Kidney capillary endothelial cell (primary cell): ENCODE measurements around the gene KIF17.
A peak's percentile ranks its signal among the peaks of the same experiment; 100 is the strongest.
"Not testable (repeated sequence)": the region's sequence is repeated elsewhere in the genome, so short reads cannot be mapped to it uniquely, and the experiment has no call there.

Source experiments
- DNase-seq: peaks from one replicate; pipeline ENCODE4 v3.0.0-alpha.2; 2018; ENCODE audit warnings: low spot score

The KIF17 gene

DNA sequence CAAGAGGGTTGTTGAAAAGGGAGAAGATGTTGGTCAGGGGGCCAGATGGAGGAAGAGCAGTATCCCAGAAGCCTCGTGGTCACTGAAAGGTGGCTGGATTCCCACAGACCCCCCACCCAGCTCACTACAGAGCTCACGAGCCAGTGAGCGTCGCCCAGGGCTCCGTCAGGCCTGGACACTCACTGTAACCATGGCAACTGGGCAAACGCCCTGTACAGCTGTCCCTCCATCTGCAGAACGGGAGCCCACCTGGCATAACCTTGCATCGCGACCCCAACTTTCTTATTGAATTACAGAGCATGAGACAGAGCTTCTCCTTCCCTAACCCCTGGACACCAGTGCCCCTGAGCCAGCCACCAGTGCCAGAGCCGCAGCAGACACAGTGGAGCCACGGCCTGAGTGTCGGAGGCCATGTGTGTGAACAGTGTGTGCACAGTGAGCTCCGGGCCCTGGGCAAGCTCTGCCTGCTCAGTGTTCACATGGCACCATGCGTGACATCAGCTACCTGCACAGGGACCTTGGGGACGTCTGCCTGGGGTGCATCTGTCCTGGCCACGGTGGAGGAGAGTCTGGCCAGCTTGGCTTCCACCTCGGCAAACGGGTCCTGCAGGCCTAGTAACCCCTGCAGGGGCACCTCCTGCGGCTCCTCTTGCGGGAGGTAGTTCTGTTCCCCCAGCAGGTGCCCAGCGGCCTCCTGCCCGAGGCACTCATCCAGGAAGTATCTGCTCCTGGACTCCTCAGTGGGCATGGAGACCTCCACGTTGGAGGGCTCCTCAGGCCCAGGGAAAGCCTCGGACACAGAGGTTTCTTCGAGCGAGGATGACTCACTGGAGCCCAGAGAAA, 30.7 kb downstream of the KIF17 start:
- DNase-seq, result no peak

DNA sequence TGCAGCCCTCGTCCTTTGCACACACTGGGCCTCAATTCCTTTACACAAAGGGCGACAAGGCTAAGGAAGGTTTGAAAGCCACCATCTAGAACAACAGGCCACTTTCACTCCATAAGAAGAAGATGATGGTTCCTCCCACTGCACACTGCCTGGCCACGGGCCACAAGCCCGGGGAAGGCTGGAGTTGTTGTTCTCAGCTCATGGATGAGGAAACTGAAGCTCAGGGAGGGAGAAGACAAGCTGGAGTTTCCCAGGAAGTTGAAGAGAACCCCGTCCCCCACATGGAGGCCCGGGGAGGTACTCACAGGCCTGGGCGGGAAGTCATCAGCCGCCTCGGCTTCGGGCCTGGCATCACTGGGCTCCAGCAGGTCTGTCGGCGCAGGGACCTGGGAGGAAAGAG, 32.1 kb downstream of the KIF17 start:
- DNase-seq, result no peak

DNA sequence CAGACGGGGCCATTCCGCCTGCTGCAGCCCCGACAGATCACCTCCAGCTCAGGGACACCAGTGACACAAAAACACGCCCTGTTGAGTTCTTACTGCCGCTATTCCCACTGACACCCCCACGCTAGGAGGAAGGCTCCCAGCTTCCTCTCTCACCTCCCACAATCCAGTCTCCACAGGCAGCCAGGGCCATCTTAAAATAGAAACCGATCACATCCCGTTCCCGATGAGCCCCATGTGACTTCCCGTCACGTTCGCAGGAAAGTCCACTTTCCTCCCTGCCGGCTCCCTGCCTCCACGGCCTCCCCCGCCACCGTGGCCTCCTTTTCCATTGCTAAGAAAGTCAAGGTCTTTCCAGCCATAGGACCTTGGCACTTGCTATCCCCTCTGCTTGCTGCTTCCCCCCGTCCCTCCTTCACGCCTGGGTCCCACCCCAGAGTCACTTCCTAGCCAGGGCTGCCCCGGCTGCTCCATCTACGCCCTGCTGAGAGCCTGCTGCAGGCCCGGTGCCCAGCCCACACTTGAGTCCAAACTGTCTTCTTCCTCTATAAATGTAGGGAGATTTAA, 32.6 kb downstream of the KIF17 start:
- DNase-seq, result peak; percentile 60

DNA sequence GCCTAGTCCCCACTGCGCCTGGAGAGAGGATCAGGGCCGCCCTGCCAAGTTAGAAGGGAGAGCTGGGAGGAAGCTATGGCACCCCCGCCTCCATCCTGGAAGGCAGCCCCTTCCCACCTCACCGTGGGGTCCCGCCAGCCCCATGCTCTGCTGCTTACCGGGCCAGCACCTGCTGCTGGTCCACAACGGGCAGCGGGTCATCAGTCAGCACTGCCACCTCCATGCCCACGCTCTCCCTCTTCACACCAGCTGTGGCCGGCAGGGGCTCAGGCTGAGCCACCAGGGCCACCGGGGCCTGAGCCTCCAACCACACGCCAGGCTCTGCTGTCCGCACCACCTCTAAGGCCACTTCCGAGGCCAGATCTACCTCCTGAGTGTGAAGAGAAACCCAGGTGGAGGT, 33.2 kb downstream of the KIF17 start:
- DNase-seq, result peak; percentile 10

DNA sequence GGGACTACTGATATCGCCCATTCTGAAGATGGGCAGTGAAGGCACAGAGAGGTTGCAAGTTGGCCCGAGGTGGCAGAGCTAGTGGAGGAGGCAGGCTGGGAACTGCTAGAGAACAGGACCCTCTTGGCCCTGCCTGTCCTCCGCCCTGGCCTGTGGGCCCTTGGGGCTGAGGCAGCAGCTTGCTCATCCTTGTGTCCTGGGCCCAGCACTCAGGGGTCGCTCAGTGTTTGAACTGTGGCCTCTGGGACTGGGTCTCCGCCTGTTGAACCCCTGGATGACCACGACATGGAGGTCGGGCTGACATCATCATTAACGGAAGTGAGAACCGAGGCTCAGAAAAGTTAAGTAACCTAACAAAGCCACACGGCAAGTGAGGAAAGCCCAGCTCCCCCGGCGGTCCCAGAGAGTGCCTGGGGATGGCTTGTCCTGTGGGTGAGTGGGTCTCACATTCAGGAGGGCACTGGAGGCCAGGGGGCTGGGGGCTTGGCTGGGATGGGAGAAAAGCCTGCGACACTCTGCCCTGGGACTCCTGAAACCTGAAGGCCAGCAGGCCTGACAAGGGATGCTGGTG, 33.7 kb downstream of the KIF17 start:
- DNase-seq, result no peak

DNA sequence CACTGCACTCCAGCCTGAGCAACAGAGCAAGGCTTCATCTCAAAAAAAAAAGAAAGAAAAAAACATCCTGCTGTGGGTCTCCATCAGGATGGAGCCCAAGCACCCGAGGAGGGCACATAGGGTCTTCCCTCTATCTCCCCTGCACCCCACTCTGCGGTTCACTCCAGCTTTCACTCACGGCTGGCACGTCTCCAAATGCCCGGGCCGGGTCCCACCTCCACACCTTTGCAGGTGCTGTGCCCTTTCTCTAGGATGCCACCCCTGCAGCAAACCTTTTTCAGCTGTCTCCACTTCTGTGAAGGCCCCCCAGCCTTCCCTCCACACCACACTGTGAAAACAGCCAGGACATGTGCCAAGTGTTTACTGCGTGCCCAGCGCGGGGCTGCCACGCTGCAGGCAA, 34.2 kb downstream of the KIF17 start:
- DNase-seq, result no peak

DNA sequence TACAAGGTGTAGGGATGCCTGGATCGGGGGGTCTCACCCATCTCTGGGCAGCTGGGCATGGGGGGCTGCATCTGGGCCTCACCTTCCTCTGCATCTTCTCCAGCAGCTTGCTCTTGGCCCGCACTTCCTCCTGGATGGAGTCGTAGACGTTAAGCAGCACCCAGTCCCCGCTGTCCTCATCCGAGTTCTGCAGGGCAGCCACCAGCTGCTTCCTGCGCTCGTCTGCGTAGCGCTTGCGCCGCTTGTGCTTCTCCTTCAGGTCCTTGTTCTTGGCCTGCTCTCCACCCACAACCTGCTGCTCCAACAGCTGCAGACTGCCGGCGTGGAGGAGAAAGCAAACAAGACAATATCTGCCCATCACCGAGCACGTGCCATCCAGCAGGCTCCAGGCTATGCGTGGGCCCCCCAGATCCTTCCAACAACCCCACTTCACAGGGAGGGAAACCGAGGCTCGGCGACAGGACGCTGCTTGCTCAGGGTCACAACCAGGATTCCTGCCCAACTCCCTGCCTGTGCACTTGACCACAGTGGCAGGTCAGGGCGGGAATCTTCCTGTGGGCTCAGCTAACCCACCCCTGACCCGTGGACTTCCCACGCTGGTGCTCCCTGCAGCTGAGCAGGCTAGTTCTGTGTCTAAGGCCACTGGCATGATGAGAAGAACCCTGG, 35.1 kb downstream of the KIF17 start:
- no peak for DNase-seq

DNA sequence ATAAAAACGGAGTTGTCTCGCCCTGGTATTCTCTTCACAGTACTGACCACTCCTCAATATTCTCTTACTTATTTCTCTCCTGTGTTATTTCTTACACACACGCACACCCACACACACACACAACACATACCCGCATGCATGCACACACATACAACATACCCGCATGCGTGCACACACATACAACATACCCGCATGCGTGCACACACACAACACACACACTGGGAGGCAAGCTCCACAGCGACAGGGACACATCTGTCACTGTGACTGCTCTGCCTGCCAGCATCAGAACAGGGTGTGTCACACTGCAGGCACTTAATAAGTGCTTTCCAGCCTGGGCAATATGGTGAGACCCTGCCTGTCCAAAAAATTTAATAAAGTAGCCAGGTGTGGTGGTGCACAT, 35.8 kb downstream of the KIF17 start:
- DNase-seq, result no peak

DNA sequence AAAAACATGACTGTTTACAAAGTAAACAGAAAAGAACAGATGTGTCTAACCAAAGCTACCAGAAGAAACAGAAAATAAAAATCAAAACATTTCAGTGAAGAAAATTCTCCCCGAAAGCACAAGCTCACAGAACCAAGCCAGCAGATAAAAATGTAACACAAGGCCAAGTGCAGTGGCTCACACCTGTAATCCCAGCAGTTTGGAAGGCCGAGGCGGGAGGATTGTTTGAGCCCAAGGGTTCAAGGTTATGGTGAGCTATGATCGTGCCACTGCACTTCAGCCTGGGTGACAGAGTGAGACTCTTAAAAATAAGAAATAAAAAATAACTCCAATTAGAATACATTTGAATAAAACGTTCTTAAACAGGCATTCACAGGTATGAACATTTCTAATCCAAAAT, 37.5 kb downstream of the KIF17 start:
- DNase-seq, result no peak

DNA sequence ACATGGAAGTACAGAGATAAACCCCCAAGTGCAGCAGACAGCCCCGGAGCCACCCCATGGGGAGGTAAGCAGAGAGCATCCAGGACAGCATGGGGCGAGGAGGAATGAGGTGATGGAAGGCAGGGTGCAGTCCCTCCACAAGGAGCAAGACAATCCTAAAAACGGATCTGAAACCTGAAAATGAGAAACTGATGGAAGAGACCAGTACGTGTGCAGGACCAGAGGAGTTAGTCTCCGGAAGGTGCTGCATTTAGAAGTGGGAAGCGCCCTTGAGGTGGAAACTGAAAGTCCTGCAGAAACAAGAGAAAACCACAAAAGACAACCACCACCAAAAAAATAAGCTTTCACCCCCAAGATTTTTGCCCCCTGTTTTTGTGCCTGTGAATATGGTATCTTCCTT, 39.2 kb downstream of the KIF17 start:
- no peak for DNase-seq

DNA sequence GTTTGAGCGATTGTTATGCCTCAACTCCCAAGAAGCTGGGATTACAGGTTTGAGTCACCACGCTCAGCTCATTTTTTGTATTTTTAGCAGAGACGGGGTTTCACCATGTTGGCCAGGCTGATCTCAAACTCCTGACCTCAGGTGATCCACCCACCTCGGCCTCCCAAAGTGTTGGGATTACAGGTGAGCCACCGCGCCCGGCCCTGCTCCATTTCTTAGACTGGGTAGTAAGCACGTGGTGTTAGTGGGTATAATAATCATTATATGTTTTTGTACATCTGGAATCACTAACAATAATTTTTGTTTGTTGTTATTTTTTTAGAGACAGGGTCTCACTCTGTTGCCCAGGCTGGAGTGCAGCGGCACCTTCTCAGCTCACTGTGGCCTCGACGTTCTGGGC, 44.2 kb downstream of the KIF17 start:
- not testable (repeated sequence) for DNase-seq

DNA sequence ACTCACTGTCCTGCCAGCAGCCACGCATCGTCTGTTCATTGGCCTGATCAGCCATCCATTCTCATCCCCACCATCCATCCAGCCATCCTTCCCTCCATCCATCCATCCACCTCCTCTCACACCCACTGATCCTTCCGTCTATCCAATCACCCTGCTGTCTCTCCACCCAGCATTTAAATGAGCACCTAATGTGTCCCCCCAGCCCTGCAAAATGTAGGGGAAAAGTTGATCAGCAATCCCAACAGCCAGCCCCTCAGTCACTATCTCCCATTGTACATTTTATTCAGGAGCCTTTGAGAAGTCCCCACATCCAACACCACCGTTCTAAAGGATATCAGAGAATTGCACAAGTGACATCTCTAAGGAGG, 45.6 kb downstream of the KIF17 start:
- DNase-seq, result no peak

DNA sequence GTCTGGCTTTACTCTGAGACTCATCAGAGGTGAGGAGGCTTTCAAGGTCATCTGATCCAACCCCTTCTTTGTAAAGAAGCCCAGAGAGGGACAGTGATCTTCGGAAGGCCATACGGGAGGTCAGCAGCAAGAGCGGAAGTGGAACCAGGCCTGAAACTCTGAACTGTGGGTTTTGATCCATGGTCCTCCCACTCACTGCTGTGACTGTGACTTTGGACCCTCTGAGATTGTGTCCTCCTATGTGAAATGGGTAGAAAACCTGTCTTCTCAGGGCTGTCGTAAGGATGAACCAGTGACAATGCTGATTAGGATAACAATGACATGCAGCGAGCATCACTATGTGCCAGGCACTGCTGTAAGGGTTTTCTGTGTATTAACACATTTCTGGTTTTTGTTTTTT, 46.9 kb downstream of the KIF17 start:
- no peak for DNase-seq

DNA sequence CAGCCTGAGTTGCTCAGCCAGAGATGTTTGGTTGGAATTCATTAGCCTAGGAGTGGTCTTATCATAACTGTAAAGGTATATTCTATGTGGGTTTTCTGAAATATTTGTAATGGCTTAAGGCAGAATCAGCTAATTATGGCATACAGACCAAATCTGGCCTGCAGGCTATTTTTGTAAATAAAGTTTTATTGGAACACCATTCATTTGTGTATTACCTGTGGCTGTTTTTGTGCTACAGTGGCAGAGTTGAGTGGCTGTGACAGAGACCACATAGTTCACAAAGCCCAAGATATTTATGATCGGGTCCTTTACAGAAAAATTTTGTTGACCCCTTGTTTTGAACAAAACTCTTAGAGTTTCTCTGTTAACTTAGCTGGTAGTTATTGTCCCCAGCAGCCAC, 49.2 kb downstream of the KIF17 start:
- DNase-seq, result no peak

DNA sequence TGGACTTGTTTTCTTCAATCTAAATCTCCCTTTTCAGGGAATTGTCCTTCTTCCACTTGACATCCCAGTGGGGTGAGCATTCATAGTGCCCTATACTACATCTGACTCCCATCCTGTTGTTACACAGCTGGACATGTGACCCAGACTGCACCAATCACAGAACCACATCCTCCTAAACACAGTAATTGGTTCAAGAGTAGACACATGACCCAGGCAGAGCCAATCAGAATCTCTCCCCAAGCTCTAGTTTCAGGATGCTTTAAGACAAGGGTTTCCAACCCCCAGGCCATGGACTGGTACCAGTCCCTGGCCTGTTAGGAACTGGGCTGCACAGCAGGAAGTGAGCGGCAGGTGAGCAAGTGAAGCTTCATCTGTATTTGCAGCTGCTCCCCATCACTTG, 51.0 kb downstream of the KIF17 start:
- peak; percentile 21 for DNase-seq

DNA sequence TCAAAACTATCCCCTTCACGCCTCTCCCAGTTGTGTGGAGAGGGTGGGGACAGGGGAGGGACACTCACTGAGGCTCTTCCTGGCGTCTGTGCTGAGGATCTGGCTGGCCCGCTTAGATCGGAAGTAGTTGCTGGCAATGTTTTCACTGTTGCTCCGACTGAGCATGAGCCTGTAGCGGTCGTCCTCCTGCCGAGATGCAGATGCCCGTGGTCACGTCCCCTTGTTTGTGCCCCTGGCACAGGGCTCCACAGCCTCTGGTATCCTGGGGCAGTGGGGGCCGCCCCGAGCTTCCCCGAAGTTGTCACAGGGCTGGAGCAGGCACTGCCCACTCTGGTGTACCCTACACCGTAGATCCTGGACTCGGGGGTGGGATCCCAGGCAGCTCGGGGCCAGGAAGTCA, 51.7 kb downstream of the KIF17 start:
- no peak for DNase-seq

DNA sequence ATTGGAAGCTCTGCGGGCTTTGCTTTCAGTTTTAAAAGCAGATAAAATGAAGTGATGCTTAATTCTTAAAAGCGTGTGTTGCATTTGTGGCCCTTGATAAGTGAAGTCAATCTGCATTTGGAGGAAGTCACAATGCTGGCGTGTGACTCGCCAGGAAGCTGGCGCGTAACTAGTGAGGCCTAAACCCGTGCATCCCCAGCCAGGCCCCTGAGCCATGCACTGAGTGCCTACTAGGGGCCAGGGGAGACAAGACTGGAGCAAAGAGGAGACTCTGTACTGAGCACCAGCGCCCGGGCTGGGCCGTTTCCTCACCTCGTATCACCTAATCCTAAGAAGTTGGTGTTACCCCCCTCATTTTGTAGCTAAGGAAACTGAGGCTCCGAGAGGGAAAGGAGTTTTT, 52.1 kb downstream of the KIF17 start:
- peak; percentile 16 for DNase-seq

DNA sequence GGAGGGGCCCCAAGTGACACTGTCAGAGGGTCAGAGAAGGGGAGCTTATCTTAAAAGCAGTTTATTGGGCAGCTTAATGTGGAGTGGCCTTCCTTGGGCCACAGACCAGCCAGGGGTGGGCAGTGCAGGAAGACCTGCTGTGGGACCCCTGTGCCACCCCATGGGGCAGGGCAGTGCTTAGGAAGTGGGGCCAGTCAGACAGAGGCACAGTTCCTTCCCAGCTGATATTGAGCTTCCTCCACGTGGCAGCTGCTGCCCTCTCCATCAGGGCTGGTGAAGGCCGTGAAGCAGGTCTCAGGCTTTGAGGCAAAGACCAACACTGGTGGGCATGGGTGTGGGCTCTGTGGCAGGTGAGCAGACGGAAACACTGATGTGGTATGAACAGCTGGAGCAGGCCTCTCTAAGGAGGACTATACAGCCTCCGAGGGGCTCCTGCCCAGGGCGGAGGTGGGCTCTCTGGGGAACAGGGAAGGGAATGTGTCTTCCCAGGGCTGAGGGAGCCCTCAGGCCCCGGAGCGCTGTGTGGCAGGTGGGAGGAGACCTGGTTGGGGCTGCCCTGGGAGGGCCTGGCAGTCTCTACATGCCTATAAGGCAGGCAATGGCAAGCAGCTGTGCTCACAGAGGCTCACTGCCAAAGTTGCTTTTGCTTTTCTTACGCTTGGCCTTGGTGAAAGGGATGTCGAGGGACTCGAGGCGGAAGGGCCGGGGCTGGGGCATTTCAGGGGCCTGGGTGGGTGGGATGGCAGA, 53.7 kb downstream of the KIF17 start:
- no peak for DNase-seq

DNA sequence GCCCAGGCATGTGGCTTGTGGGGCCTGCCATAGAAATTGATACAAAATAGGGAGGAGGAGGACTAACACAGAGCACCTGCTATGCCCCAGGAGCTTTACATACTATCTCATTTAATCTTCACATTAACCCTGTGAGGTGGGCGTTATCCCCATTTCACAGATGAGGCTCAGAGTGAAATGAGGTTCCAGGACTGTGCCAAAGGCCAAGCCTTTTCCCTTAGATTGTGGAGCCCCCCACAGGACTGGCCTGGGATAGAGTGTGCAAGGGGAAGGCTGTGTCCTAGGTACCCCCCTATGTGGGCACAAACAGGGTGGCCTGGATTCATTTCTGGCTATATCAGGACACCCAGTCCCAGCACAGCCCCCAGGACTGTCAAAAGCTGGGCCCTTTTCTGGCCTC, 54.4 kb downstream of the KIF17 start:
- no peak for DNase-seq

DNA sequence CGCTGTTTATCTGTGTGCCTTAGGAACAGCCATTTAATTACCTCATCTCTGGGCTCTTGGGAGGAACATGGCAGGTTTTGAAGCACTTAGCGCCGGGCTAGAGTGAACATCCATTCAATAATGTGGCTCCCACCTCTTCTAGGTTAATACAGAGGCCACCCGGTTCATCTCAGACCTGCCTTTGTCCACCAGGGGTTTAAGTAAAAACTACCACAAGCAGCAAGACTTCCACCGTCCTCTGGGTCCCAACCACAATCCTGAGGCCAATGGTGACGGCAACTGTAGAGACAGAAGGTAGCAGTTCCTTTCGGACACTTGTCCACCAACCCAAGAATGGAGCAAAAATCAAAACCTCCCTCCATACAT, 55.7 kb downstream of the KIF17 start:
- DNase-seq, result no peak

DNA sequence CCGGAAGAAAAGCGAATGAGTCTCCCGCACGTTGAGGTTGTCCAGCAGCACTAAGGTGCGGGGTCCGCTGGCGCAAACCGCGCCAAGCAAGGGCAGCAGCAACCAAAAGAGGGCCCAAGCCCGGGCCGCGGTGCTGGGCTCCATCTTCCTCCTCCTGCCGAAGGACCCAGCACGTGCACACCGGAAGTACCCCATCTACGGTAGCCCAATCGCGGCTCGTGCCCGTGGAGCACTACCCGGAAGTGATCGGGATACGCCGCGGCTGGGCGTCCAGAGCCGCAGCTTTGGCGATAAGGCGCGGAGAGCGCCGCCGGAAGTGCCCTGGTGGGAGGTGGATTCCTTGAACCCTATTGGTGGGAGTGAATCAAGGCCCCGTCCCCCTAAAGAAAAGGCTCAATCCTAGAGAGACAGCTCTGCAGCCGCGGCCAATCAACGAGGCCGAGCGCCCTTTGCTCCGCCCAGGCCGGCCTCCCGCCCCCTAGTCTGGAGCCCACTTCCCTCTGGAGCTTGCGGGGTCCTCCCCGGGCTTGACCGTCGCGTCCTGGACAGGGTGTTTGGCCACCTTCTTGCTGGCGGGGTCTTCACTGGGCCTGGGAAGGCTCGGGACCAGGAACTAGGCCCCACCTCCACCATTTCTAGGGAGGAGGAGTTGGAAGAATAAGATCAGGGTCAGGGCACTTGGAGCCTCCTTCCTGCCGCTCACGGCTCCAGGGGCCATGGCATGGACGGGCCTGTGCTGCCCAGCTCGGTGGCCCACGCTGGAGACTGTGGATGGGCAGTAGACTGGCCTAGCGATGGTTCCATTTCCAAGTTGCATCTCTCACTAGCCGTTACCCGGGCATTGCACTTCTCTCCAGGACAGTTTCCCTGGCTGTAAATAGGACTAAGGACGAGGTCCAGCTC, 56.3 kb downstream of the KIF17 start, which contains the start of gene DDOST:
Gene DDOST (minus strand): TSS at position 163 of the 903 bp plus-strand sequence. CDS start 19 bp downstream, at position 144.
- peak; percentile 97 for DNase-seq
